Measurements from ENCODE around the gene PITX3.

GRCh38 chr10:102280397-102281101 is 39.2 kb upstream of the PITX3 start:
- TF ChIP-seq MAX (IDR thresholded peaks at IDR 0.05; ENCODE audit: low read depth) (peak; percentile 21; the same call in 1 of the 2 replicates), EP300 (IDR thresholded peaks at IDR 0.05; ENCODE audit: borderline replicate concordance in 1 of 2, low read depth in 1 of 2, low read length in 1 of 2) (no peak), FOXJ3 (CRISPR knock-in tag; IDR thresholded peaks at IDR 0.05) (no peak), CTCF (IDR thresholded peaks at IDR 0.05) (no peak), ELF1 (IDR thresholded peaks at IDR 0.05) (no peak), CHD2 (IDR thresholded peaks at IDR 0.05; ENCODE audit: low read length, partially characterized antibody) (no peak), FOXM1 (IDR thresholded peaks at IDR 0.05; ENCODE audit: low read depth) (no peak), POLR2AphosphoS5 (IDR thresholded peaks at IDR 0.05; ENCODE audit: low read depth, low read length) (no peak), NFIC (IDR thresholded peaks at IDR 0.05; ENCODE audit: borderline replicate concordance) (no peak), MXI1 (IDR thresholded peaks at IDR 0.05; ENCODE audit: low read depth, low read length) (peak; percentile 98), YY1 (IDR thresholded peaks at IDR 0.05; ENCODE audit: low read depth) (no peak), TCF12 (IDR thresholded peaks at IDR 0.05) (0 out of 2 replicates have a peak, but pooled peaks have one; percentile 4)

Data from SK-N-SH (cell line).